ENCODE results near the gene MPP2. TPM values are rescaled to one million over a fixed set of nuclear protein-coding genes. Genes with fewer than 3 reads are reported as not detected.

The MPP2 gene
- total RNA-seq, 5 donors from 2014 or later (not counting 1 experiment from before 2014, with no cell fraction given): 1.6 to 5.6 (median 3.2) TPM

DNA sequence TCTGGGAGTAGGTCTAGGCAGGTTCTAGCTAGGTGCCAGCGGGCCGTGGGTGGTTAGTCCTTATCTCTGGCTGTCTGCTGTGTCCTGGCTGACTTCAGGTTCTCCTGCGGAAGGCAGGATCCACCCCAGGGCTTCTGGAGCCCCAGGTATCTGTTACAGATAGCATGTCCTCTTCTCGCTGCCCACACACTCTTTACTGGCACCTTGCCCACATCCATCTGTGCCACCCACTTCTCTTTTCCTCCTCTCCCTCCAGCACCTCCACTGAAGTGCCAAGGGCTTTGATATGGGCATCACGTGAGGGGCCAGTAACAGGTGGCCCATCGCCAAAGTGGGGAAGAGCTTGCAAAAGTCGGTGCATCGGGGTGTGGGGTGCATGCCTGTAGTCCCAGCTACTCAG lies 4.6 kb upstream of the MPP2 start:
- H3K27me3 Mint-ChIP-seq: no peaks in the 10 kb centered on the region
- Histone ChIP-seq H3K36me3 (ENCODE audit: control insufficient read depth in 2 of 2, extremely low read depth in 1 of 2, insufficient read depth in 1 of 2, low read length in 1 of 2) (no peaks in the 10 kb centered on the region), H3K4me1 (ENCODE audit: control insufficient read depth in 1 of 2, extremely low read depth in 1 of 2, insufficient read depth in 2 of 2, low read length in 2 of 2) (peaks cover 5 to 19% of the 10 kb centered on the region in 2 experiments), H3K9me3 (no peaks in the 10 kb centered on the region), H3K27me3 (replicated peaks in 1 of 2; ENCODE audit: control insufficient read depth in 2 of 2, extremely low read depth in 1 of 2, insufficient read depth in 2 of 2, low read length in 1 of 2) (peaks cover 5 to 23% of the 10 kb centered on the region in 2 experiments), H3K4me3 (ENCODE audit: control insufficient read depth in 1 of 2, extremely low read depth in 1 of 2, low read length in 1 of 2) (no peak overlapping the region), H3K27ac (ENCODE audit: low read length) (no peak overlapping the region)
- peaks cover 11 to 22% (median 13%) of the 10 kb centered on the region in 3 donors for H3K4me1 Mint-ChIP-seq
- ChIA-PET CTCF (no interaction called here), POLR2A (no interaction called here)
- no peaks in the 10 kb centered on the region for H3K36me3 Mint-ChIP-seq
- no peak overlapping the region for H3K4me3 Mint-ChIP-seq
- WGBS (ENCODE audit: insufficient coverage): 71% methylated on average over 6 of the region's 8 CpGs
- no peak overlapping the region for H3K27ac Mint-ChIP-seq
- ATAC-seq (replicated peaks in 1 of 4): no peak
- no peak for DNase-seq
- no peaks in the 10 kb centered on the region for H3K9me3 Mint-ChIP-seq

DNA sequence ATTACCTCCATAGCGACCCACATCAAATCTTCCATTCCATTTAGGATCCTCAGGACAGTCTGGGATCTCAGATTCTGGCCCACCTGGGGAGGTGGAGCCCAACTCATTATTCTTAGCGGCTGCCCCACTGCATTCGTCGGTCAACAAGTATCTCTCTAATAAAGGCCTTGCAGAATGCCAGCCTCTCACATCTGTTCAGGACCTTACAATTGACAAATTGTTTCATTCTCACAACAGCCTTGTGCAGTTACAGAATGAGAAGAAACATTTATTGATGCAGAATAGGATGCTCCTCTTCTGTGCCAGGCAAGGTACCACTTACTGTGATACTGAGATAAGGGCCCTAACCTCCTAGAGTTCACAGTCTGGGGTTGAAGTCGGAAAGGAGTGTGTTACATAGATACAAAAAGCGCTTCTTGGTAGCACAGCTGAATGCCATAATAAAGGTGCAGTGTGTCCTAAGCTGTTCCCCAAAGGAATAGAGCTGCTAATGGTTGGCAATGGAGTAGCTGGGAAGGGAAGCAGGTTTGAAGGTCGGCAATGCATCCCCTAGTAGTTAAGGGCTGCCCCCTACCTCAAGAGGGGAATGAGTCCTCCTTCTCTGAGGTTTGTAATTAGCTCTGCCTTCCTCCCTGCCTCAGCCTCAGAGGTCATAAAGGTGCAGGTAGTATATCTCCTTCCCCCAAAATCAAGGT lies 2.3 kb upstream of the MPP2 start:
- Histone ChIP-seq H3K27me3 (replicated peaks in 1 of 2; ENCODE audit: control insufficient read depth in 2 of 2, extremely low read depth in 1 of 2, insufficient read depth in 2 of 2, low read length in 1 of 2) (peaks cover 5 to 45% of the 10 kb centered on the region in 2 experiments), H3K4me3 (ENCODE audit: control insufficient read depth in 1 of 2, extremely low read depth in 1 of 2, low read length in 1 of 2) (no peak overlapping the region), H3K36me3 (ENCODE audit: control insufficient read depth in 2 of 2, extremely low read depth in 1 of 2, insufficient read depth in 1 of 2, low read length in 1 of 2) (no peaks in the 10 kb centered on the region), H3K27ac (ENCODE audit: low read length) (no peak overlapping the region), H3K4me1 (ENCODE audit: control insufficient read depth in 1 of 2, extremely low read depth in 1 of 2, insufficient read depth in 2 of 2, low read length in 2 of 2) (peaks cover 7 to 28% of the 10 kb centered on the region in 2 experiments), H3K9me3 (no peaks in the 10 kb centered on the region)
- peaks cover 0 to 14% of the 10 kb centered on the region in 2 donors for H3K27me3 Mint-ChIP-seq
- peaks cover 15 to 24% (median 17%) of the 10 kb centered on the region in 3 donors for H3K4me1 Mint-ChIP-seq
- H3K4me3 Mint-ChIP-seq: no peak overlapping the region
- CTCF ChIA-PET: interaction anchor here (0.6 to 1.3 kb wide), 5 partner anchors 12 to 131 kb away, joined by 3 read pairs; no protein-coding TSS in a partner anchor
- ATAC-seq (replicated peaks in 1 of 4): no peak
- no peak for DNase-seq
- 100% methylated on average over 2 of the region's 7 CpGs for WGBS (ENCODE audit: insufficient coverage)
- no peaks in the 10 kb centered on the region for H3K9me3 Mint-ChIP-seq
- H3K36me3 Mint-ChIP-seq: no peaks in the 10 kb centered on the region
- POLR2A ChIA-PET: interaction anchor here (0.9 kb wide), 2 partner anchors 35 to 206 kb away, joined by 3 to 5 read pairs; no protein-coding TSS in a partner anchor
- no peak overlapping the region for H3K27ac Mint-ChIP-seq

DNA sequence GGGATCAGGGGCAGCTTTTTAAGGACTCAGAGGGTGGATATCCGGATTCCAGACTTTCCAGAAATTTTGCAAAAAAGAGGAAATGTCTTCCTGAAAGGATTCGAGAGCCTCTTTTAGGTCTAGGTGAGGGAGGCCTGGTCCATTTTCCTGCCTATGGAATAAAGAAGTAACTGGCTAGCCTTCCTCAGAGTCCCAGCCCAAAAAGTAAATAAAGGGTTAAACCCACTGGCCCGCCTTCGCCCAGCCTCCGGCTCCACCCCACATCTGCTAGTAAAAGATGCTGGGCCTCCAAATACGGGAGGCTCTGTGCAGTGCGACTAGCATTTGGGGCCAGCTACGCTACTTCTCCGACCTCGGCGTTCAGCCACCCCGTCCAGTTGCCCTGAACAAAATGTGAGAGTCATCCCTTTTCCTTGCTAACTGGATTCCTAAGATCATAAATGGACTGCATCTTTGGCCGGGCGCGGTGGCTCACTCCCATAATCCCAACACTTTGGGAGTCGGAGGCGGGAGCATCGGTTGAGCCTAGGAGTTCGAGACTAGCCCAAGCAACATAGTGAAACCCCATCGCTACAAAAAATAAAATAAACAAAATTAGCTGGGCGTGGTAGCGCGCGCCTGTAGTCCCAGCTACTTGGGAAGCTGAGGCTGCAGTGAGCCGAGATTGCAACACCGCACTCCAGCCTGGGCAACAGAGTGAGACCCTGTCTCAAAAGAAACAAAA lies 824 bp upstream of the MPP2 start:
- Mint-ChIP-seq H3K36me3 (no peaks in the 10 kb centered on the region), H3K9me3 (no peaks in the 10 kb centered on the region), H3K4me1 (peaks cover 15 to 24% (median 17%) of the 10 kb centered on the region in 3 donors), H3K27ac (peak overlapping the region; percentile 27 to 34), H3K4me3 (peak overlapping the region; percentile 81 to 89 (median 84)), H3K27me3 (peaks cover 4 to 20% of the 10 kb centered on the region in 2 donors)
- peak overlapping the region; percentile 61 to 82 for H3K4me3 ChIP-seq (ENCODE audit: control insufficient read depth in 1 of 2, extremely low read depth in 1 of 2, low read length in 1 of 2)
- peaks cover 5 to 56% of the 10 kb centered on the region in 2 experiments for H3K27me3 ChIP-seq (replicated peaks in 1 of 2; ENCODE audit: control insufficient read depth in 2 of 2, extremely low read depth in 1 of 2, insufficient read depth in 2 of 2, low read length in 1 of 2)
- peaks cover 7 to 28% of the 10 kb centered on the region in 2 experiments for H3K4me1 ChIP-seq (ENCODE audit: control insufficient read depth in 1 of 2, extremely low read depth in 1 of 2, insufficient read depth in 2 of 2, low read length in 2 of 2)
- H3K9me3 ChIP-seq: no peaks in the 10 kb centered on the region
- DNase-seq: peak in 34 of 35 experiments; percentile 27 to 71 (median 53)
- ChIA-PET CTCF (interaction anchor here in 1 of 2 donors (0.6 to 1.3 kb wide), 2 partner anchors 10 to 220 kb away, joined by 3 read pairs; no protein-coding TSS in a partner anchor), POLR2A (no interaction called here)
- WGBS (ENCODE audit: insufficient coverage): 34% methylated on average over 22 of the region's 26 CpGs
- H3K36me3 ChIP-seq (ENCODE audit: control insufficient read depth in 2 of 2, extremely low read depth in 1 of 2, insufficient read depth in 1 of 2, low read length in 1 of 2): no peaks in the 10 kb centered on the region
- ATAC-seq (replicated peaks in 1 of 4): peak; percentile 64 to 71 (median 68)
- no peak overlapping the region for H3K27ac ChIP-seq (ENCODE audit: low read length)

DNA sequence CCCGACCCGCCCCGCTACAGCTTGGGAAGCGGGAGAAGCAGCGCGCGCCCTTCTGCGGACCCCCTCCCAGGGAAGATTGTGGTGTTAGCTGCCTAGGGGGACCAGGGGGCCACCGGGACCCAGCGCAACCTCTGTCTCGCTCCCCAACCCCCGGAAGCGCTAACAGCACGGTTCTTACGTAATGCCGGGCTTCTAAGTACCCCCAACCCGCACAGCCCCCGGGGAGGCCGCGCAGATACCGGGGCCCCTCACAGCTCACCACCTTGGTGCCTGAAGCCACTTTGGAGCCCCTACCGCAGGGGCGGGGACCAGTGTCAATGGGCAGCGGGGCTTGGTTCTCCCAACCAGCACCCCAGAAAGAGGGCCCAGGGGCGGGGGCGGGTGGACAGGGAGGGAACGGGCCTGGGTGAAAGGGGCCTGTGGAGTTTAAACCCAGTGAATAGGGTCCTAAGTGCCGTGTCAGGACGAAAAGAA lies 348 bp downstream of the MPP2 start:
- H3K27me3 Mint-ChIP-seq: peaks cover 4 to 24% of the 10 kb centered on the region in 2 donors
- Histone ChIP-seq H3K27me3 (replicated peaks in 1 of 2; ENCODE audit: control insufficient read depth in 2 of 2, extremely low read depth in 1 of 2, insufficient read depth in 2 of 2, low read length in 1 of 2) (peaks cover 5 to 59% of the 10 kb centered on the region in 2 experiments), H3K4me3 (ENCODE audit: control insufficient read depth in 1 of 2, extremely low read depth in 1 of 2, low read length in 1 of 2) (peak overlapping the region; percentile 61 to 82), H3K4me1 (ENCODE audit: control insufficient read depth in 1 of 2, extremely low read depth in 1 of 2, insufficient read depth in 2 of 2, low read length in 2 of 2) (peaks cover 7 to 28% of the 10 kb centered on the region in 2 experiments), H3K9me3 (no peaks in the 10 kb centered on the region), H3K27ac (ENCODE audit: low read length) (peak overlapping the region; percentile 69), H3K36me3 (ENCODE audit: control insufficient read depth in 2 of 2, extremely low read depth in 1 of 2, insufficient read depth in 1 of 2, low read length in 1 of 2) (no peaks in the 10 kb centered on the region)
- no peak overlapping the region for H3K27ac Mint-ChIP-seq
- ChIA-PET POLR2A (interaction anchor here (0.6 kb wide), 3 partner anchors 13 to 62 kb away, joined by 3 to 6 read pairs (median 6); no protein-coding TSS in a partner anchor), CTCF (interaction anchor here (0.6 to 0.8 kb wide), 3 partner anchors 11 to 196 kb away, joined by 5 to 9 read pairs (median 8); no protein-coding TSS in a partner anchor)
- peak overlapping the region; percentile 81 to 89 (median 84) for H3K4me3 Mint-ChIP-seq
- no peaks in the 10 kb centered on the region for H3K9me3 Mint-ChIP-seq
- WGBS (ENCODE audit: insufficient coverage): 0% methylated on average over 16 of the region's 29 CpGs
- ATAC-seq (replicated peaks in 1 of 4): peak; percentile 46 to 53 (median 50)
- peaks cover 15 to 24% (median 17%) of the 10 kb centered on the region in 3 donors for H3K4me1 Mint-ChIP-seq
- H3K36me3 Mint-ChIP-seq: no peaks in the 10 kb centered on the region
- peak in 27 of 35 experiments; percentile 16 to 56 (median 33) for DNase-seq

DNA sequence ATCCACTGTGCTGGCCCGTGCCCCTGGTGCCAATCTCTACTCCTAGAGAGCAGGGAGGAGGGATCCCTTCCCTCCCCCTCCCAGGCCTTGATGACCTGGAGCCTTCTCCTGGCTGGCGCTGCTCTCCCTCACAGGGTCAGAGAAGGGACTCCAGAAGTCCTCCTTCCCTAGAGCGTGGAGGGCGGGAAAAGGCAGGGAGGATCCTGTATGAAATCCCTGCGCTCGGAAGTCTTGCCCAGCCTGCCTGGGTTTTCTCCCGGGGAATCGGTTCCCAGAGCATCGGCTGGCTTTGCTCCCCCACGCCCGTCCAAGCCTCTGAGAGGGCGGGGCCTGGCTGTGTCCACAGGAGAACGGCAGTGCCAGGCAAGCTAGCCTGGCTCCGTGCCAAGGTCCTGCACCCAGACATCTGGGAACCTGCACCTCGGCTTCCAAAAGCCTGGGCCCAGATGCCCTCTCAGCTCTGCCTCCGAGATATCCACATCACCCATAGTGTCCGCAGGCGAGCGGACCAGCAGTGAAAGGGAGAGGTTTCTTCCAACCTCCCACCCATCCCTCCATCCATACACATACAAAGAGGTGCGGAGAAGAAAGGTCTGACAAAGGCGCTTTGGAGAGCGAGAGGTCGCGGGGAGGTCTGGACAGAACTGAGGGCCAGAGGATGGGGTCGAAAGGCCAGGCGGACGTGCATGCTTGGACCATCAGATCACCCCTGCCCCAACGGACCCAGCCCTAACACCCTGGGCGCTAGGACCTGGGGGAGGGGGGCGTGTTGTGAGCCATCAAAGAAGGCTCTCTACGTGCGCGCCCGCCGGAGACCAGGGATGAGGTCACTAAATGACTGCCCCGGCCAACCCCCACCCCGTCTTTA lies 1.1 kb downstream of the MPP2 start:
- peak overlapping the region; percentile 44 to 82 for H3K4me3 ChIP-seq (ENCODE audit: control insufficient read depth in 1 of 2, extremely low read depth in 1 of 2, low read length in 1 of 2)
- ATAC-seq (replicated peaks in 1 of 4): peak; percentile 17 to 55 (median 34)
- H3K36me3 ChIP-seq (ENCODE audit: control insufficient read depth in 2 of 2, extremely low read depth in 1 of 2, insufficient read depth in 1 of 2, low read length in 1 of 2): no peaks in the 10 kb centered on the region
- H3K27me3 ChIP-seq (replicated peaks in 1 of 2; ENCODE audit: control insufficient read depth in 2 of 2, extremely low read depth in 1 of 2, insufficient read depth in 2 of 2, low read length in 1 of 2): peaks cover 5 to 60% of the 10 kb centered on the region in 2 experiments
- Mint-ChIP-seq H3K4me1 (peaks cover 15 to 27% (median 19%) of the 10 kb centered on the region in 3 donors), H3K27me3 (peaks cover 4 to 29% of the 10 kb centered on the region in 2 donors), H3K27ac (no peak overlapping the region), H3K36me3 (no peaks in the 10 kb centered on the region), H3K4me3 (peak overlapping the region; percentile 81 to 89 (median 84)), H3K9me3 (no peaks in the 10 kb centered on the region)
- ChIA-PET CTCF (interaction anchor here in 1 of 2 donors (0.6 to 0.8 kb wide), 2 partner anchors 12 to 196 kb away, joined by 8 to 9 read pairs; no protein-coding TSS in a partner anchor), POLR2A (no interaction called here)
- 32% methylated on average over 14 of the region's 37 CpGs for WGBS (ENCODE audit: insufficient coverage)
- H3K4me1 ChIP-seq (ENCODE audit: control insufficient read depth in 1 of 2, extremely low read depth in 1 of 2, insufficient read depth in 2 of 2, low read length in 2 of 2): peaks cover 7 to 29% of the 10 kb centered on the region in 2 experiments
- no peaks in the 10 kb centered on the region for H3K9me3 ChIP-seq
- H3K27ac ChIP-seq (ENCODE audit: low read length): no peak overlapping the region
- DNase-seq: peak in 31 of 35 experiments; percentile 22 to 64 (median 50)

Data from T-cell (primary cell).